H9 (cell line): Measurements from ENCODE around the gene TMEM45B. TPM values are rescaled to one million over a fixed set of nuclear protein-coding genes. Genes with fewer than 3 reads are reported as not detected.

Experiments used
- DNase-seq: peaks from one replicate; pipeline ENCODE4 v3.0.0-alpha.2; 2017
- H2AFZ ChIP-seq: one replicate; pipeline ENCODE4 v1.6.1; 2013; ENCODE audit warnings: mild to moderate bottlenecking, low read length, control low read depth, moderate library complexity
- H2AK5ac ChIP-seq: 2 replicates; pipeline ENCODE4 v1.6.1; 2013; ENCODE audit warnings: low read length, control low read depth, mixed read lengths; ENCODE audit not compliant: insufficient read length
- H2BK120ac ChIP-seq: one replicate; pipeline ENCODE4 v1.6.1; 2013; ENCODE audit warnings: low read depth, mild to moderate bottlenecking, low read length, control low read depth, inconsistent platforms; ENCODE audit not compliant: poor library complexity, severe bottlenecking
- H2BK12ac ChIP-seq: 2 replicates; pipeline ENCODE4 v1.6.1; 2013; ENCODE audit warnings: low read length, control low read depth, mixed read lengths, low read depth; ENCODE audit not compliant: insufficient read length
- H2BK15ac ChIP-seq: 2 replicates; pipeline ENCODE4 v1.6.1; 2013; ENCODE audit warnings: low read depth, low read length, control low read depth
- H2BK20ac ChIP-seq: one replicate; pipeline ENCODE4 v1.6.1; 2013; ENCODE audit warnings: low read depth, mild to moderate bottlenecking, low read length, control low read depth, inconsistent platforms; ENCODE audit not compliant: poor library complexity, severe bottlenecking
- H2BK5ac ChIP-seq: 2 replicates; pipeline ENCODE4 v1.6.1; 2013; ENCODE audit warnings: low read length, control low read depth, mixed read lengths; ENCODE audit not compliant: insufficient read length
- H3K14ac ChIP-seq: 2 replicates; pipeline ENCODE4 v1.6.1; 2013; ENCODE audit warnings: low read length, control low read depth; ENCODE audit not compliant: insufficient read depth
- H3K18ac ChIP-seq: 2 replicates; pipeline ENCODE4 v1.6.1; 2013; ENCODE audit warnings: low read depth, mild to moderate bottlenecking, mixed read lengths, low read length, control low read depth; ENCODE audit not compliant: insufficient read length
- H3K23ac ChIP-seq: 2 replicates; pipeline ENCODE4 v1.6.1; 2013; ENCODE audit warnings: low read length, control low read depth, mixed read lengths, low read depth; ENCODE audit not compliant: insufficient read length
- H3K23me2 ChIP-seq: 2 replicates; pipeline ENCODE4 v1.6.1; 2013; ENCODE audit warnings: low read depth, mild to moderate bottlenecking, mixed read lengths, low read length, control low read depth; ENCODE audit not compliant: insufficient read length, poor library complexity, severe bottlenecking
- H3K27ac ChIP-seq: 2 replicates; pipeline ENCODE4 v1.5.1; 2013; ENCODE audit warnings: low read length, control low read depth, mixed read lengths, low read depth; ENCODE audit not compliant: insufficient read length
- H3K27me3 ChIP-seq: 2 replicates; pipeline ENCODE4 v1.6.1; 2013; ENCODE audit warnings: low read length, control low read depth, inconsistent platforms; ENCODE audit not compliant: insufficient read depth
- H3K4ac ChIP-seq: 2 replicates; pipeline ENCODE4 v1.6.1; 2013; ENCODE audit warnings: low read depth, mild to moderate bottlenecking, control low read depth, inconsistent platforms, low read length, moderate library complexity
- H3K4me1 ChIP-seq: 2 replicates; pipeline ENCODE4 v1.6.1; 2013; ENCODE audit warnings: low read length, control low read depth, inconsistent platforms; ENCODE audit not compliant: insufficient read depth
- H3K4me2 ChIP-seq: 2 replicates; pipeline ENCODE4 v1.6.1; 2013; ENCODE audit warnings: low read length, control low read depth, mixed read lengths; ENCODE audit not compliant: insufficient read length, insufficient read depth
- H3K56ac ChIP-seq: 2 replicates; pipeline ENCODE4 v1.6.1; 2013; ENCODE audit warnings: low read depth, mild to moderate bottlenecking, mixed read lengths, low read length, control low read depth; ENCODE audit not compliant: insufficient read length
- H3K79me1 ChIP-seq: 2 replicates; pipeline ENCODE4 v1.6.1; 2013; ENCODE audit warnings: low read depth, mild to moderate bottlenecking, moderate library complexity, low read length, control low read depth, inconsistent platforms; ENCODE audit not compliant: insufficient read depth, poor library complexity, severe bottlenecking
- H3K79me2 ChIP-seq: 2 replicates; pipeline ENCODE4 v1.6.1; 2013; ENCODE audit warnings: low read length, control low read depth, inconsistent platforms; ENCODE audit not compliant: insufficient read depth
- H3K9ac ChIP-seq: 2 replicates; pipeline ENCODE4 v1.6.1; 2013; ENCODE audit warnings: low read length, control low read depth, mixed read lengths; ENCODE audit not compliant: insufficient read length; ENCODE audit errors: extremely low read depth
- H3K9me3 ChIP-seq: one replicate; pipeline ENCODE4 v1.6.1; 2013; ENCODE audit warnings: low read depth, low read length, inconsistent platforms; ENCODE audit not compliant: control insufficient read depth
- H3T11ph ChIP-seq: one replicate; pipeline ENCODE4 v1.6.1; 2013; ENCODE audit warnings: mild to moderate bottlenecking, low read length, control low read depth, inconsistent platforms
- H4K20me1 ChIP-seq: one replicate; pipeline ENCODE4 v1.6.1; 2013; ENCODE audit not compliant: control insufficient read depth, insufficient read length, insufficient read depth
- H4K5ac ChIP-seq: 2 replicates; pipeline ENCODE4 v1.6.1; 2013; ENCODE audit warnings: low read depth, mild to moderate bottlenecking, mixed read lengths, low read length, control low read depth; ENCODE audit not compliant: insufficient read length
- H4K8ac ChIP-seq: replicated peaks from 2 replicates; pipeline ENCODE4 v1.6.1; 2013; ENCODE audit warnings: low read length, control low read depth, mixed read lengths, low read depth; ENCODE audit not compliant: insufficient read length
- H4K91ac ChIP-seq: 2 replicates; pipeline ENCODE4 v1.6.1; 2013; ENCODE audit warnings: low read depth, mild to moderate bottlenecking, moderate library complexity, mixed read lengths, low read length, control low read depth; ENCODE audit not compliant: insufficient read length
- H3K27ac Mint-ChIP-seq, 3 experiments: 2 replicates in 2 of 3; 3 replicates in 1 of 3; pipeline ENCODE4 v1.8.0; 2020 to 2021; ENCODE audit warnings: mixed read lengths in 3 of 3, mild to moderate bottlenecking in 1 of 3, moderate library complexity in 1 of 3
- H3K27me3 Mint-ChIP-seq: 2 replicates; pipeline ENCODE4 v1.8.0; 2021; ENCODE audit warnings: low read depth, mild to moderate bottlenecking, moderate library complexity, mixed read lengths
- H3K36me3 Mint-ChIP-seq, 3 experiments: 2 replicates in 2 of 3; 3 replicates in 1 of 3; pipeline ENCODE4 v1.8.0; 2020 to 2021; ENCODE audit warnings: low read depth in 3 of 3, mixed read lengths in 3 of 3; ENCODE audit not compliant: insufficient read depth in 1 of 3
- H3K4me1 Mint-ChIP-seq, 2 experiments: 2 replicates each; pipeline ENCODE4 v1.8.0; 2020; ENCODE audit warnings: mixed read lengths in 2 of 2
- H3K4me3 Mint-ChIP-seq, 2 experiments: 2 replicates in 1 of 2; 3 replicates in 1 of 2; pipeline ENCODE4 v1.8.0; 2020 to 2021; ENCODE audit warnings: mild to moderate bottlenecking in 2 of 2, mixed read lengths in 2 of 2, moderate library complexity in 1 of 2
- H3K9me3 Mint-ChIP-seq, 2 experiments: 2 replicates in 1 of 2; 3 replicates in 1 of 2; pipeline ENCODE4 v1.8.0; 2020; ENCODE audit warnings: mild to moderate bottlenecking in 2 of 2, mixed read lengths in 2 of 2, moderate library complexity in 1 of 2
- CTCF ChIP-seq: fragments of 200-600 bp; sonication (generic); conservative IDR thresholded peaks from 3 replicates; pipeline ENCODE4 v1.8.0; 2021; ENCODE audit warnings: antibody characterized with exemption, mild to moderate bottlenecking
- WGBS: extraction: QIAGEN DNeasy Blood & Tissue Kit; methylation state at CpG from one replicate; pipeline ENCODE4 v1.1.7; 2013; ENCODE audit warnings: missing lambda C conversion rate, low lambda C conversion rate, mixed read lengths; ENCODE audit not compliant: insufficient read length; ENCODE audit errors: extremely low coverage; 5-methylcytosine and 5-hydroxymethylcytosine counted together
- total RNA-seq: library from RNA; stranded (reverse); gene quantifications from 2 replicates; pipeline ENCODE4 v1.2.1, GENCODE V29; 2021

The TMEM45B gene
- total RNA-seq, 1 experiment from 2014 or later, result 0.70 TPM

GRCh38 chr11:129791515-129791914, 24.1 kb upstream of the TMEM45B start:
- Histone ChIP-seq H2BK12ac (no peak overlapping the region), H3K23me2 (no peaks in the 10 kb centered on the region), H3K4ac (no peak overlapping the region), H2AK5ac (no peak overlapping the region), H2AFZ (no peak overlapping the region), H3K79me1 (no peaks in the 10 kb centered on the region), H3K27ac (no peak overlapping the region), H3K27me3 (no peaks in the 10 kb centered on the region), H3K79me2 (no peaks in the 10 kb centered on the region), H3K4me2 (no peak overlapping the region), H3T11ph (no peak overlapping the region), H3K56ac (no peak overlapping the region), H3K14ac (no peak overlapping the region), H4K8ac (no peak overlapping the region), H2BK20ac (no peak overlapping the region), H2BK15ac (no peak overlapping the region), H3K9ac (no peak overlapping the region), H4K20me1 (no peaks in the 10 kb centered on the region), H3K18ac (no peak overlapping the region), H2BK5ac (no peak overlapping the region), H3K9me3 (no peaks in the 10 kb centered on the region), H3K23ac (no peak overlapping the region), H2BK120ac (no peak overlapping the region), H3K4me1 (no peaks in the 10 kb centered on the region), H4K91ac (no peak overlapping the region), H4K5ac (no peak overlapping the region)
- no peak overlapping the region for H3K27ac Mint-ChIP-seq
- no peaks in the 10 kb centered on the region for H3K4me1 Mint-ChIP-seq
- peaks cover 16% of the 10 kb centered on the region; the same call in 1 of the 2 replicates for H3K27me3 Mint-ChIP-seq
- H3K4me3 Mint-ChIP-seq, result no peak overlapping the region
- DNase-seq, result no peak
- TF ChIP-seq CTCF, result no peak
- peaks cover 0 to 6% (median 6%) of the 10 kb centered on the region in 3 experiments; a peak in 2 of 7 replicates for H3K36me3 Mint-ChIP-seq
- peaks cover 16 to 22% of the 10 kb centered on the region in 2 experiments for H3K9me3 Mint-ChIP-seq
- no CpG with 5 or more reads among the region's 2 CpGs for WGBS
